DMS53 treated with DMSO at 0.1 percent for 48 hours (cell line): ENCODE data around the gene FGGY.
"Not testable (repeated sequence)": the region's sequence is repeated elsewhere in the genome, so short reads cannot be mapped to it uniquely, and the experiment has no call there.

Experiments
- DNase-seq: peaks from one replicate; lab custom pipeline; 2025; ENCODE audit not compliant: unreplicated experiment; lab: John Stamatoyannopoulos, UW

The FGGY gene

GRCh38 chr1:59539961-59540681, 243.2 kb downstream of the FGGY start:
- no peak for DNase-seq

GRCh38 chr1:59541161-59541560, 244.3 kb downstream of the FGGY start:
- DNase-seq = no peak

GRCh38 chr1:59541891-59542290, 245.0 kb downstream of the FGGY start:
- no peak for DNase-seq

GRCh38 chr1:59543211-59543668, 246.3 kb downstream of the FGGY start:
- no peak for DNase-seq

GRCh38 chr1:59544615-59545293, 247.9 kb downstream of the FGGY start:
- no peak for DNase-seq

- no peak for DNase-seq
Observed at GRCh38 chr1:59545830-59546229, 248.9 kb downstream of the FGGY start.

- no peak for DNase-seq
Observed at GRCh38 chr1:59549066-59549837, 252.4 kb downstream of the FGGY start.

GRCh38 chr1:59549903-59550302, 253.0 kb downstream of the FGGY start:
- DNase-seq = no peak

- DNase-seq = no peak
Observed at GRCh38 chr1:59552007-59552406, 255.1 kb downstream of the FGGY start.

GRCh38 chr1:59553371-59553770, 256.5 kb downstream of the FGGY start:
- DNase-seq = no peak

GRCh38 chr1:59554011-59554663, 257.2 kb downstream of the FGGY start:
- no peak for DNase-seq

GRCh38 chr1:59554752-59555151, 257.9 kb downstream of the FGGY start:
- DNase-seq = no peak

GRCh38 chr1:59556398-59556797, 259.5 kb downstream of the FGGY start:
- no peak for DNase-seq

GRCh38 chr1:59556802-59557548, 260.1 kb downstream of the FGGY start:
- no peak for DNase-seq

- no peak for DNase-seq
Observed at GRCh38 chr1:59557549-59557885, 260.6 kb downstream of the FGGY start.

- not testable (repeated sequence) for DNase-seq
Observed at GRCh38 chr1:59558580-59558979, 261.7 kb downstream of the FGGY start.

- no peak for DNase-seq
Observed at GRCh38 chr1:59560807-59561450, 264.0 kb downstream of the FGGY start.

GRCh38 chr1:59561796-59562195, 264.9 kb downstream of the FGGY start:
- no peak for DNase-seq

GRCh38 chr1:59564192-59564891, 267.4 kb downstream of the FGGY start:
- DNase-seq = no peak
